Ammon's horn (tissue), 1 donor: ENCODE measurements around the gene SLC12A5.
"Not testable (repeated sequence)": the region's sequence is repeated elsewhere in the genome, so short reads cannot be mapped to it uniquely, and the experiment has no call there.

Source experiments
- DNase-seq: peaks from one replicate; pipeline ENCODE4 v3.0.0-alpha.2; 2016; ENCODE audit warnings: low spot score

SLC12A5 gene

DNA sequence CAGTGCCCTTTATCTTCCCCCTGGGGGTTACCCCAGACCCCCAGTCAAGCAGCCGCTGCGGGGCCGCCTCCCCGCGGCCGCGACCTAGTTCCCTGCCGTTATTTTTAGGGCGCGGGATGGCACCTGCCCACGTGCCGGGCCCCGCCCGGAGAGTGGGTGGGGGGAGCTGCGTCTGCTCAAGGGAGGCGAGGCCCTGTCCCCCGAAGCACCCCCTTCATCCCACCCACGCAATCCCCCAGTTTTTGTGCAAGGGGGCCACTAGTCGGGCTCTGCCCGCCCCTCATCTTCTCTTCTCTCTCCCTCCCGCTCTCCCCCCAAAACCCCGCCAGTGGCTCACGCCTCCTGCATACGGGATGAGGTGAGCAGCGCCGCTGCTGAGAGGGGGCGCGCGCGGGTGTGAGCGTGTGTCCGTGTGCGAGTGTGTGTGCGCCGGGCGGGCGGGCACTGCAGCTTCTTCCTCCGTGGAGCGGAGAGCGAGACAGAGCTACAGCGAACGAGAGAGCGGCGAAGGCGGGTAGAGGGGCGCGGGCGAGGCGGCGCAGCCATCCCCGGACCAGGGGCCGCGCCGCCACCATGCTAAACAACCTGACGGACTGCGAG, at the start of gene SLC12A5:
SLC12A5 (plus strand) TSS at position 444 of the 600 bp plus-strand sequence; CDS start at position 574, 130 bp downstream.
- DNase-seq = peak; percentile 61

DNA sequence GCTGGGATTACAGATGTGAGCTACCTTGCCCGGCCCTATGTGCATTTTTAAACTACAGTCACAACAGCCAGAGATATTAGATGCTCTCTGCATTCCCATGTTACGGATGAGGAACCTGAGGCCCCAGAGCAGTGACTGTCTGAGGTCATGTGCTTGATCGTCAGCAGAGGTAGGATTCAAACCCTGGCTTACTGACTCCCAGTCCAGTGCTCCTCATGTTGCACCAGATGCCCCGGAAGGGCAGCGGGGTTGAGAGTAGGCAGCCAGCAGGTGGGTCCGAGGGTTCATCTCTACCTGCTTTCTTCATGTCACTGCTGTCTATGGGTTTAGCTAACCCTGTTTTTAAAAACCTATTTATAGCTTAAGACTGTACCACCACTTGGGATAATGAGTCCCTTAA, 47.8 kb upstream of the SLC12A5 start:
- DNase-seq = no peak

DNA sequence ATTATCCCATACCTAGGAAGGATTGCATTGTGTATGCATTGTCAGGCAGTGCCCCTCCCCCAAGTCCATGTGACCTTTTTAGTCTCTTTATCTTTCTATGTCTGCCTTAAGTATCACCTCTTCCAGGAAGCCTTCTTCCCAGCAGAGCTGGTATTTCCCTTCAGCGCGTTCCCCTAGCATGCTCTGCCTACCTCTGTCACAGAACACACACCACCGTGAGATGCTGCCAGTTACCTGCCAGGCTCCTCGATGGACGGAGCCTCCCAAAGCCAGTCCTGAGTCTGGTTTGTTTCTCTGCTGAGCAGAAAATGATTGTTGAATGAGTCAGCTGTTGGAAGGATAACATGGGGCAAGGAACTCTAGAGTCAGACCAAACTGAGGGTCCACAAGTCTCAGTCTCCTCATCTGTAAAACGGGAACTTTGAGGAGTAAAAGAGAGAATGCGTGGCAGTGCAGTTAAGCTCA, 45.7 kb upstream of the SLC12A5 start:
- no peak for DNase-seq

DNA sequence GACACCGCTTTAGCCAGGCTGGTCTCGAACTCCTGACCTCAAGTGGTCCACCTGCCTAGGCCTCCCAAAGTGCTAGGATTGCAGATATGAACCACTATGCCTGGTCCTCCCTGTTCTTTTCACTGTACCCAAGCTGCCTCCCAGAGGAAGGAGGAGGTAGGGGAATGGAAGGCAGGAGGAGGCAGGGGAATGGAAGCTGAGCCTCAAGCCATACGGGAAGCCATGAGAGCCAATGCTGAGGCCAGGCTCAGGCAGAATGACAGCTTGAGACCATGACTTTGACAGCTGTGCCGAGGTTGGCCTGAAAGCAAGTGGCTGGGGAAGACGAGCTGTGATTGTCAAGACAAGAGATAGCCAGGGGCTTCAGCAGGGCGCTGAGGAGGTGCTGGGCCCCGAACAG, 43.4 kb upstream of the SLC12A5 start:
- no peak for DNase-seq

DNA sequence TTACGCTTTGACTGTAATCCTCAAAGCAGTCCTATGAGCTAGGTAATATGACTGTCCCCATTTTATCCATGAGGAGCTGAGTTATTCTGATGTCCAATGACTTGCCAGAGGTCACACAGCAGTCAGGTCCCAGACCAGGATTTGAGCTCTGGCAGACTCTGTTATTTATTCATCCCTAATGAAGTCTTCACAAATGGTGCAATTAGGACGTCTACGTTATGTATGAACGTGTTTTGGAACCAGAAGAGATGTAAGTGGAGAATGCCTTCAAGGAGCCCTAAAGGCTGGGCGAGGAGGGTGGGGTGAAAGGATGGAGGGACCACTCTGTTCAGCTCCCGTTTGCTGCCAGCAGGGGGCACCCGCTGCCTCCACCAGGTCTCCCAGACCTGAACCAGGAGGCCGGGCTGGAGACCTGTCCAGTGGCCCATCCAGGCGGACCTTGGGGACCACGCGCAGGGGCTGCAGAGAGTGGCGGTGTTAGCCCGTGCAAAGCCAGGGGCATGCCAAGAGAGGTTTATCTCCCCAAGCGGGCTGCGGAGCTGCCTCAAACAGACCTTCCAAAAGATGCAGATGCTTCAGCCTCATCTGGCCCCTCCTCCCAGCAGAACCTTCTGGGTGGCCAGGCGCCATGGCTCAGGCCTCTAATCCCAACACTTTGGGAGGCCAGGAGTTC, 41.8 kb upstream of the SLC12A5 start:
- peak; percentile 71 for DNase-seq

DNA sequence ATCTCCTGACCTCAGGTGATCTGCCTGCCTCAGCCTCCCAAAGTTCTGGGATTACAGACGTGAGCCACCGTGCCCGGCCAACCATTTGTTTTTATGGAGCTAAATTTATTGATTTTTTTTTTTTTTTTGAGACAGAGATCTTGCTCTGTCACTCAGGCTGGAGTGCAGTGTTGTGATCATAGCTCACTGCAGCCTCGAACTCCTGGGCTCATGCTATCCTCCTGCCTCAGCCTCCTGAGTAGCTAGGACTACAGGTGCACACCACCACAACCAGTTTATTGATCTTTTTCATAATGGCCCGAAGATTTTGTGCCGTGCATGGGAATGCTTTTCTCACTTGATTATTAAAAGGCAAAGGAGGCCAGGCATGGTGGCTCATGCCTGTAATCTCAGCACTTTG, 40.2 kb upstream of the SLC12A5 start:
- not testable (repeated sequence) for DNase-seq

DNA sequence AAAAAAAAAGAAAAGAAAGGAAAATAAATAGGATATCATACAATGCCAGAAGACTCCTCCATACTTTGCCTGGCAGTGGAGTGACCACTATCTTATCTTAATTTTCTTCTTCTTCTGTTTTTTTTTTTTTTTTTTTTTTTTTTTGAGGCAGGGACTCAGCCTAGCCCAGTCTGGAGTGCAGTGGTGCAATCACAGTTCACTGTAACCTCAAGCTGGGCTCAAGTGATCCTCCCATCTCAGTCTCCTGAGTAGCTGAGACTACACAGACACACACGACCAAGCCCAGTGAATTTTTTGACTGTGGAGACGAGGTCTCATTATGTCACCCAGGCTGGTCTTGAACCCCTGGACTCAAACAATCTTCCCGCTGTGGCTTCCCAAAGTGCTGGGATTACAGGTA, 37.4 kb upstream of the SLC12A5 start:
- DNase-seq = no peak

DNA sequence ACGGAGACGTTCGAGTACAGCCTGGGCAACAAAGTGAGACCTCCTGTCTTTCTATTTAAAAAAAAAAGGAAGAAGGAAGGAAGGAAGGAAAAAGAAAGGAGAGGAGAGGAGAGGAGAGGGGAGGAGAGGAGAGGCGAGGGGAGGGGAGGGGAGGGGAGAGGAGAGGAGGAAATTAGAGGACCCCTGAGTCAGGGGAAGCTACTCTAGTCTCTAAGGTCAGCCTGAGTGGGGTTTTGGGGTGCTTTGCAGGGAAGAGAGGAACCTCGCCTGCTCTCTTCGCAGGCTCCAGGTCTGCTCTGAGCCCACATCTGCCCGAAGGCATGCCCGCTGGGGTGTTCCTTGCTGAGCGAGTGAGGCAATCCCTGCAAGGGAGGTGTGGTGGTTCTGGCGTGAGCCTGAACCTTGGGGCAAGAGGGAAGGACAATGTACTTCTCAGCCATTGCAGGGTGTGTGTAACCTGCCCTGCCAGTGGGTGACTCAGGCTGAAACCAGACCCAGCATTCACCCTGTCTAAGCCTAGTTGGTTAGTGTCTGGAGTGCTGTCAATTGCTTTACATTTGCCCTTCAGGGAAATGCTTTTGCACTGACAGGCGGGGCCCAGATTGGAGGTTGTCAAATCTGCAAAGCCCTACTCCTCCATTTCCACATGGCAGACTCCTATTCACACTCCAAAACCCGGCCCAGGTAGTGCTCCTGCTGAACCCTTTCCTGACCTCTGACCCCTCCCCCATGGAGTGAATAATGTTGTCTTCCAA, 35.6 kb upstream of the SLC12A5 start:
- DNase-seq = no peak

DNA sequence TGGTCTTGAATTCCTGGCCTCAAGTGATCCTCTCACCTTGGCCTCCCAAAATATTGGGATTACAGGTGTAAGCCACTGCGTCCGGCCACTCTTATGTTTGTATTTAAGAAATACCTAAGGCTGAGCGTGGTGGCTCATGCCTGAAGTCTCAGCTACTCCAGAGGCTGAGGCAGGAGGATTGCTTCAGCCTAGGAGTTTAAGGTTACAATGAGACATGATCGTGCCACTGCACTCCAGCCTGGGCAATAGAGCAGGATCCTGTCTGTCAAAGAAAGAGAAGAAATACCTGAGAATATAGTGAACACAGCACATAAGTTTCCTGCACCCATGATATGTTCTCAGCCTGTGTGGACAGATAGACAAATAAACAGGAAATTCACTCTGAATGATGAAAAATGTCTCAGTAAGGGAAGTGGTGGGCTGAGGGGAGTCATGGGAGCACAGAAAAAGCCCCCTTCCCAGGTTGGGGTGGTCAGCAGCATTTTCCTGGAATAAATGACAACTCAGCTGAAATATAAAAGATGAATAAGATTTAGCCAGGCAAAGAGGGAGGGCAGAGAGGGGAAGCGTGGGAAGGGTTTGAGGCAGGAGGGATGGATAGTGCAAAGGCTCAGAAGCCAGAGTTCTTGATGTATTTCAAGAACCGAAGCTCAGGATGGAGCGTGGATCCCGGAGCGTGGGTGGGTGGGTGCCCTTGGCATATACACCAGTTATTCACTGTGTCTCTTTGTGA, 34.1 kb upstream of the SLC12A5 start:
- DNase-seq = no peak

DNA sequence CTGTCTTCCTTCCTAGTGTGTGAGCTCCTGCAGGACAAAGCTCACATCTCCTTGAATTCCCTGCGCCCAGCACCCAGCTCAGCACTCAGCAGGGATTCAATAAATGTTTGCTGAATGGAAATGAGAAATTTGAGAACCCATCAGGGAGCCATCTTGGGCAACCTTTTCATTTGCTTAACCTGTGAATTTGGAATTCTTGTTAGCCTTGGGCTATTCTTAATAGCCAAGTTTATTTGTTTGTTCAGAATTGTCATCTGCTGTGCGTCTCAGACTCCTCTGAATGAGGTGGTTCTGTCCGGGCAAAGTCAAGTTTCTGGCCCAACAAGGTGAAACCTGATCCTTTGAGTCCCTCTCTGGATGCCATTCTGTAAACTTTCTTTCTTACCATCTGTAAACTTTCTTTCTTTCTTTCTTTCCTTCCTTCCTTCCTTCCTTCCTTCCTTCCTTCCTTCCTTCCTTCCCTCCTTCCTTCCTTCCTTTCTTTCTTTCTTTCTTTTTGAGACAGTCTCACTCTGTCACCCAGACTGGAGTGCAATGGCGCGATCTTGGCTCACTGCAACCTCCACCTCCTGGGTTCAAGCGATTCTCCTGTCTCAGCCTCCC, 33.4 kb upstream of the SLC12A5 start:
- DNase-seq = not testable (repeated sequence)

DNA sequence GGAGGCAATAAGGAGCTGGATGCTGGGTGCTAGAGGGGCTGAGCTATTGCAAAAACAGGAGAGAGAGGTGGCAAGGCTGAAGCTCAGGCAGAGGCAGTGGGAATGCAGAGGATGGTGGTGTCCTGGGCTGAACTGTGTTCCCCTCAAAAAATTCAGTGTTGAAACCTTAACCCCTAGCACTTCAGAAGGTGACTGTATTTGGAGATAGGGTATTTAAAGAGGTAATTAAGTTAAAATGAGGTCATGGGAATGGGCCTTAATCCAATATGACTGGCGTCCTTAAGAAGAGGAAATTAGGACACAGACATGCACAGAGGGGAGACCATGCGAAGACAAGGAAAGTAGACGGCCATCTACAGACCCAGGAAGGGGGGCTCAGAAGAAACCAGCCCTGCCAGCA, 31.8 kb upstream of the SLC12A5 start:
- DNase-seq = no peak

DNA sequence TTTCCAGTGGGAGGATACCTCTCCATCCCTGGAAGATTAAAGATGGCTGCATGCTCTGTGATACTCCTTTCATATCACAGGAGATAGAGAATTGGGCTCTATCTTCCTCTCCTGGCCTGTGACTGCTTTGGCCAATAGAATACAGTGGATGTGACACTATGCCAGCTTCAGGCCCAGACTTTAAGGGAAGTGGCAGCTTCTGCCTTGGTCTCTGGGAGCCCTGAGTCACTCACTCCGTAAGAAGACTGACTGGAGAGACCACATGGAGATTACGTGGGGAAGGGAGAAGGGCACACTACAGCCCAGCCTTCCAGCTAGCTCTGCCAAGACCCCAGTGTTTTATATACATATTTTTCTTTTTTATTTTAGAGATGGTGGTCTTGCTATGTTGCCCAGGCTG, 30.7 kb upstream of the SLC12A5 start:
- DNase-seq = peak; percentile 51

DNA sequence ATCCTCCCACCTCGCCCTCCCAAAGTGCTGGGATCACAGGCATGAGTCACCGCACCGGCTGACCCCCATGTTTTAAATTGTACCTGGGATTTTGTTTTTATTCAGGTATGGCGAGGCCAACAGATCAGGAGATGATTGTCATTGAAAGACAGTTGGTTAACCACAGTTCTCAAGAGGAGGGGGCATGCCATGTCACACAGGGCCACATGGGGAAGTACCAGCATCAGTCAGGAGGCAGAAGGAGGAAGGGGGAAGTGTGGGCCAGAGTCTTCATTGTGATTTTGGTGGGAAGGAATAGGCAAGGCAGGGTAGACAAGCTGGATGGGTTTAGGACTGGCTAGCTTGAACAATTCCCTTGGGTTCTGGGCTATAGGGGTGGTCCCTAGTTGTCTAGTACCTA, 30.3 kb upstream of the SLC12A5 start:
- DNase-seq = peak; percentile 69

DNA sequence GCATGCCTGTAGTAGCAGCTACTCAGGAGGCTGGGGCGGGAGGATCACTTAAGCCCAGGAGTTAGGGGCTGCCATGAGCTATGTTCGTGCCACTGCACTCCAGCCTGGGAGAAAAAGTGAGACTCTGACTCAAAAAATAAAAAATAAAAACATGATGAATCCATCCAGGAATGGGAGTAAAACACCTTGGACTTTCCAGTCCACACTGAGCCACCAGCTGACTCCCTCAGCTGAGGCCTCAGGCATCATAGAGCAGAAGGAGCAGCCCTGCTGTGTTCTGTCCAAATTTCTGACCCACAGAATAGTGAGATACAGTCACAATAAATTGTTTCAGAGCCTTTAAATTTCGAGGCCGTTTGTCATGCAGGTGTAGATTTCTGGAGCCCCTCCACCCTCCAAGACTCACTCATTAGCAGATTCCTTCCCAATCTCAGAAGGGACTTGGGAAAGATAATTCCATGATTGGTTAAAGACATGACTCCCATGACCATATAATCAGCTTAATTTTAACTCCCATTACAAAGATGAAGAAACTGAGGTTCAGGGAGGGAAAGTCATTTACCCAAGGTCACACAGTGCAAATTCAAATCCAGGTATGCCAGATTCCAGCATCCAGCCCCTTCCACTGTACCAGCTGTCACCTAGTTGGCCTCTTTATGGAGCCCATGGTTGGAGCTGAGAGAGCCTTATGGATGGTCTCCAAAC, 29.3 kb upstream of the SLC12A5 start:
- DNase-seq = no peak

DNA sequence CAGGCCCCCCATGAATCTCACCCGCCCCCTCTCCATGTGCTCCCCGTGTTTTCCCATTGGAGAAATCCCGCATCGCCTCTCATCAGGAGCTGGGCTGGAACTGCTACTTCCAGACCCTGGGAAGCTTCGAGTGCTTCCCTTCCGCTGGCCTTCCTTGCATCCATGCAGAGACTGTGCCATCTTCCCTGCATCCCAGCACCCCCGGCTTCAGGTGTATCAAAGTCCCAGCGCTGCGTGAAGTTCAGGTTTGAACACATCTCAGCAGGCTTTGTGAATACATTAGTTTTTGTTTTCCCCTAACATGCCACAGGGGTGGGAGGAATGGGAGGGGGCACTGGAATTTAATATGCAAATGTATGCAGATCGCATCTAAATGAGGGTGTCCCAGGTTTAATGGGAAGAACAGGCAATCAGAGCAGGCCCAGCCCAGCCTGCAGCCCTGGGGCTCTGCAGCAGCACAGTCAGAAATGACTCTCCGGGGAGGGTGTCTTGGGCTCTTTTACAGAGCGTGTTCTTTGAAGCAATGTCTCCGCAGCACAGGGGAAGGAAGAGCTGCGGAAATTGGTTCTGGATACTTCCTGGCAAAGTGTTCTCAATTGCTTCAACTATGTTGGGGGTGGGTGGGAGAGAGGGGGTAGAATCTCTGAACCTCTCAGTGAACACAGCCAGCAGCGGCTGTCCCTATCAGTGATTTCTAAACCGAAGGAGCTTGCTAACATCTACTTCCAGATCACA, 28.6 kb upstream of the SLC12A5 start:
- DNase-seq = no peak

DNA sequence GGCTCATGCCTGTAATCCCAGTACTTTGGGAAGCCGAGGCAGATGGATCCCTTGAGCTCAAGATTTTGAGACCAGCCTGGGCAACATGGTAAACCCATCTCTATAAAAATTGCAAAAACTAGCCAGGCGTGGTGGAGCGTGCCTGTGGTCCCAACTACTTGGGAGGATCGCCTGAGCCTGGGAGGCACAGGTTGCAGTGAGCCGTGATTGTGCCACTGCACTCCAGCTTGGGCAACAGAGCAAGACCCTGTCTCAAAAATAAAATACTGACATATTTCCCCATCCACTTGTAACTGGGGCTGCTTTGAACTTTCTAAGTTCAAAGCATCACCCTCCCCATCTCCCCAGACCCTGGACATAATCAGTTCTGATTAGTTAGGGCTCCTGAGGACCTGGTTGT, 27.5 kb upstream of the SLC12A5 start:
- no peak for DNase-seq

DNA sequence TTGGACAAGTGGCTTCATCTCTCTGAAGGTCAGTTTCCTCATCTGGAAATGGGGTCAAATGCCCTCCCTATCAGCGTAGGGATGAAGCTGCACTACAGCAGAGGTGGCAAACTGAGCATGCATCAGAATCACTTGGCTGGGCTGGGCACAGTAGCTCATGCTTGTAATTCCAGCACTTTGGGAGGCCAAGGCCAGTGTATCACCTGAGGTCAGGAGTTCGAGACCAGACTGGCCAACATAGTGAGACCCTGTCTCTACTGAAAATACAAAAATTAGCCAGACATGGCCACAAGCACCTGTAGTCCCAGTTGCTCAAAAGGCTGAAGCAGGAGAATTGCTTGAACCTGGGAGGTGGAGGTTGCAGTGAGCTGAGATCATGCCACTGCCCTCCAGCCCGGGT, 27.0 kb upstream of the SLC12A5 start:
- no peak for DNase-seq

DNA sequence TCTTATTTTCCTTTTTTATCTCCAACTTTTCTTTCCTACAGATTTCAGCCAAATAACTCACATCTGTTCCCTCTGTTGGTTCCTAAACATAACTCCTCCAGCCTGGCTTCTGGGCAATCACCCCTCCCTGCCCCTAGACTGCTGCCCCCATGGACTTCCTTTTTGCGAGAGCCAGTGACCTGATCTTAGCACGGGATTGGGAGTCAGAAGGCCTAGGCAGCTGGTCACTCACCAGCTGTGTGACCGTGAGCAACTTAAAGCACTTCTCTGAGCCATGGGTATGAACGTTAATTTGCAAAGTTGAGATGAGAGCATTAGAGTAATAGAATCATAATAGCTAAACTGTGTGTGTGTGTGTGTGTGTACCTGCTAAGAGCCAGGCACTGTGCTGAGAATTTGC, 24.8 kb upstream of the SLC12A5 start:
- DNase-seq = peak; percentile 39

DNA sequence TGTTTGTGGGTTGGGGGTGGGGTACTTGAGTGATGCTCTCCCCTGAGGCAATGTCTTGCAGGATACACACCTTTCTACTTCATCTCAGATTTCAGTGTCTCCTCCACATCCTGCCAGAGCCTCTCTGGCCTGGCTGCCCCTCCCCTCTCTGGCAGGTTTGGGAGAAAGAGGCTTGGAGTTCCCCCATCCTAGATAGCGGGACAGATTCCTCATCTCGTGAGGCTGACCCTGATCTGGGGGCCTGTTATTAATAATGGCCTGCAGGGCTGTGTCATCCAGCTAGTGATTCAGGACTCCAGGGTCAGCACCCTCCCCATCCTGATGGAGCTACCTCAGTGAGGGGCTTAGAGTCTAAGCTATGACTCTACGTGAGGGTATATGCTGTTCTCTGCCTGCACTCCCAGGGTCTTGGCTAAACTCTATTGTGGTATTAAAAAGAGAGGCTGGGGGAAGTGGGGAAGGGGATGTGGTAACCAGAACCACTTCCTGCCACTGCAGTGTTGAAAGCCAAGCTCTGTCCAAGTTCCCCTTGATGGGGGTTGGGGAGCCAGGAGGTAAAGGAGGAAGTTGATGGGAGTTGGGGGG, 24.0 kb upstream of the SLC12A5 start:
- peak; percentile 74 for DNase-seq

DNA sequence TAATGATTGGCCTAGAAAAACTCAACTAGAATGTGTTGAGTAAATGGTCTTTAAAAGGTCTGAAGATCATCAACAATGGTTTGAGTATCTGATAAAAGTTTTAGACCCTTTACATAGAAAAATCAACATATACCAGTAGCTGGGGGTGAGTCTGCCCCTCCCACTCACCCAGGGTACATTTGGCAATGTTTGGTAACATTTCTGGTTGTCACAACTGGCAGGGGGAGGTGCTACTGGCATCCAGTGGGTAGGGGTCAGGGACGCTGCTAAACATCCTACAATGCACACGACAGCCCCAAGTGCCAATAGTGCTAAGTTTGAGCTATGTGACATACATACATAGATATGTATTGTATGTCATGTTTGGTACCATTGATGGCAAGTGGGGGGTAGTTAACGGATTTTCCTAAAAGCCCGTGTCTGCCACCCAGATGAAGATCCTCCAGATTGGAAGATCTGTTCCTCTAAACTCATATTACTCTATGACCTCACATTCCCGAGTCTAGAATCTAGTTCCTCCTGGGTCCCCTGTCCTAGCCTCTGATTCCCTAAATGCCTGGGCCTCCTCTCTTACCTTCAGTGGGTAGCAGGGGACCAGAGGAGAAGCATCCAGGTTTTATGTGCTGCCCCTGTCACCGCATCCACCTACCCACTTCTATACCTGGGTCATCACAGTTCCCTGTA, 22.9 kb upstream of the SLC12A5 start:
- no peak for DNase-seq
